Prostate gland (tissue), 2 donors: ENCODE measurements around the gene MAPKAP1.

Experiments used
- CTCF ChIP-seq, 4 experiments: fragments of 200-600 bp in 2 of 4; fragments of 450-650 bp in 2 of 4; sonication (generic) in 2 of 4; IDR thresholded peaks; 1 replicate in 3 of 4; 2 replicates in 1 of 4; pipeline ENCODE4 v1.5.1; 2016 to 2019; ENCODE audit warnings: antibody characterized with exemption in 4 of 4, mild to moderate bottlenecking in 2 of 4, moderate library complexity in 2 of 4
- POLR2A ChIP-seq: fragments of 450-650 bp; IDR thresholded peaks from one replicate; pipeline ENCODE4 v1.6.1; 2016; ENCODE audit warnings: antibody characterized with exemption, mild to moderate bottlenecking
- POLR2AphosphoS5 ChIP-seq: sonication (generic); formaldehyde crosslinking; IDR thresholded peaks from one replicate; pipeline ENCODE4 v1.6.1; 2017; ENCODE audit warnings: antibody characterized with exemption

GRCh38 chr9:125755340-125755739, 48.3 kb upstream of the MAPKAP1 start:
- TF ChIP-seq CTCF (IDR thresholded peaks at IDR 0.05) (no peak), POLR2AphosphoS5 (no peak), POLR2A (no peak)
